SK-N-SH (cell line): ENCODE results near the gene KIF1A. TPM values are rescaled to one million over a fixed set of nuclear protein-coding genes. Genes with fewer than 3 reads are reported as not detected.

Source experiments
- CTCF ChIA-PET: fragments of 300-600, 350-600 bp; formaldehyde crosslinking; extraction: SDS; loops from one replicate; lab custom pipeline; 2021; lab: Yijun Ruan, JAX
- POLR2A ChIA-PET: fragments of 350-600 bp; sonication (Branson Sonifier 250); formaldehyde crosslinking; extraction: SDS; loops from one replicate; lab custom pipeline; 2020; ENCODE audit warnings: antibody characterized with exemption, inconsistent platforms; lab: Yijun Ruan, JAX
- DNase-seq: peaks from one replicate; pipeline ENCODE4 v3.0.0; 2012
- H2AFZ ChIP-seq: fragments of 200-600 bp; sonication (generic); 2 replicates; pipeline ENCODE4 v1.8.1; 2016; ENCODE audit warnings: antibody characterized with exemption, mild to moderate bottlenecking, low read depth
- H3F3A ChIP-seq: fragments of 200-600 bp; sonication (generic); replicated peaks from 2 replicates; pipeline ENCODE3; 2016; ENCODE audit warnings: antibody characterized with exemption, mild to moderate bottlenecking; ENCODE audit not compliant: insufficient read depth
- H3K27ac ChIP-seq, 2 experiments: fragments of 200-500 bp in 1 of 2; fragments of 200-600 bp in 1 of 2; sonication (Bioruptor generic) in 1 of 2; sonication (generic), shearing (Covaris generic) in 1 of 2; 2 replicates each; pipeline versions ENCODE4 v1.5.1 to v1.6.1; 2014 to 2016; ENCODE audit warnings: low read depth in 2 of 2, inconsistent platforms in 1 of 2, low read length in 1 of 2, mild to moderate bottlenecking in 1 of 2, mixed read lengths in 1 of 2
- H3K27me3 ChIP-seq: fragments of 200-600 bp; sonication (generic), shearing (Covaris generic); 2 replicates; pipeline ENCODE4 v1.6.1; 2016; ENCODE audit warnings: mixed run types; ENCODE audit not compliant: insufficient read depth
- H3K36me3 ChIP-seq, 2 experiments: fragments of 200-500 bp in 1 of 2; fragments of 200-600 bp in 1 of 2; sonication (Bioruptor generic) in 1 of 2; sonication (generic) in 1 of 2; replicated peaks in 1 of 2; 2 replicates each; pipeline versions ENCODE3 to v1.5.1; 2014 to 2016; ENCODE audit warnings: low read length in 1 of 2, mild to moderate bottlenecking in 1 of 2; ENCODE audit not compliant: insufficient read depth in 2 of 2, control insufficient read depth in 1 of 2
- H3K4me1 ChIP-seq, 2 experiments: fragments of 200-500 bp in 1 of 2; fragments of 200-600 bp in 1 of 2; sonication (Bioruptor generic) in 1 of 2; sonication (generic), shearing (Covaris generic) in 1 of 2; 2 replicates each; pipeline versions ENCODE4 v1.5.1 to v1.6.1; 2014 to 2016; ENCODE audit warnings: low read depth in 1 of 2, low read length in 1 of 2, mixed run types in 1 of 2; ENCODE audit not compliant: insufficient read depth in 2 of 2, control insufficient read depth in 1 of 2
- H3K4me2 ChIP-seq: fragments of 200-600 bp; sonication (generic), shearing (Covaris generic); 2 replicates; pipeline ENCODE4 v1.6.1; 2017; ENCODE audit warnings: mixed run types
- H3K4me3 ChIP-seq, 2 experiments: fragments of 200-500 bp in 1 of 2; fragments of 200-600 bp in 1 of 2; sonication (Bioruptor generic) in 1 of 2; sonication (generic), shearing (Covaris generic) in 1 of 2; 2 replicates each; pipeline versions ENCODE4 v1.5.1 to v1.8.1; 2014 to 2016; ENCODE audit warnings: low read depth in 2 of 2, inconsistent platforms in 1 of 2, low read length in 1 of 2, mild to moderate bottlenecking in 1 of 2, mixed read lengths in 1 of 2, moderate library complexity in 1 of 2
- H3K79me2 ChIP-seq: fragments of 200-600 bp; sonication (generic); 2 replicates; pipeline ENCODE4 v1.8.1; 2017; ENCODE audit warnings: mild to moderate bottlenecking; ENCODE audit not compliant: insufficient read depth
- H3K9ac ChIP-seq: fragments of 200-600 bp; sonication (generic); 2 replicates; pipeline ENCODE4 v1.6.1; 2017; ENCODE audit warnings: mixed run types
- H3K9me2 ChIP-seq: fragments of 200-600 bp; sonication (generic); 2 replicates; pipeline ENCODE4 v1.6.1; 2017; ENCODE audit warnings: mixed run types
- H3K9me3 ChIP-seq: fragments of 200-600 bp; sonication (generic); 2 replicates; pipeline ENCODE4 v1.6.1; 2017; ENCODE audit warnings: mixed run types, mild to moderate bottlenecking, moderate library complexity
- H4K20me1 ChIP-seq: fragments of 200-600 bp; sonication (generic); 2 replicates; pipeline ENCODE4 v1.6.1; 2017; ENCODE audit warnings: mild to moderate bottlenecking, mixed run types; ENCODE audit not compliant: insufficient read depth
- CTCF ChIP-seq: fragments of 200-600 bp; sonication (generic); IDR thresholded peaks from 2 replicates; pipeline ENCODE4 v1.6.1; 2017; ENCODE audit warnings: antibody characterized with exemption, mild to moderate bottlenecking, moderate library complexity
- EP300 ChIP-seq, 2 experiments: IDR thresholded peaks; 2 replicates each; pipeline versions ENCODE4 v1.4.0 to v1.6.1; 2012; ENCODE audit warnings: borderline replicate concordance in 1 of 2, low read depth in 1 of 2, low read length in 1 of 2
- RAD21 ChIP-seq: IDR thresholded peaks from 2 replicates; pipeline ENCODE4 v1.6.1; 2012; ENCODE audit warnings: mild to moderate bottlenecking, low read length
- REST ChIP-seq: IDR thresholded peaks from 2 replicates; pipeline ENCODE4 v1.6.1; 2012; ENCODE audit warnings: mild to moderate bottlenecking, low read depth, low read length, moderate library complexity
- SMC3 ChIP-seq: IDR thresholded peaks from 2 replicates; pipeline ENCODE4 v1.6.1; 2012; ENCODE audit warnings: low read depth, low read length, improper control_type of control experiment
- USF2 ChIP-seq: fragments of 150-350 bp; IDR thresholded peaks from 2 replicates; pipeline ENCODE4 v1.6.1; 2017; ENCODE audit warnings: antibody characterized with exemption, low read length, low read depth, borderline replicate concordance
- WGBS: methylation state at CpG from one replicate; pipeline ENCODE4 v1.1.6; 2017; ENCODE audit warnings: low lambda C conversion rate; 5-methylcytosine and 5-hydroxymethylcytosine counted together
- polyA plus RNA-seq, 3 experiments: library from polyadenylated mRNA; depleted of rRNA; stranded (reverse); fragments of >200 nt; gene quantifications; 2 replicates each; pipeline ENCODE4 v1.2.3, GENCODE V29; 2012

The KIF1A gene
- polyA plus RNA-seq, 1 of the 3 experiments (the other 2 are of a cell fraction), result 0.21 TPM

GRCh38 chr2:240840435-240841060, 20.5 kb upstream of the KIF1A start:
- Histone ChIP-seq H3K4me3 (no peak overlapping the region), H4K20me1 (no peaks in the 10 kb centered on the region), H3K36me3 (no peaks in the 10 kb centered on the region), H3K27ac (no peak overlapping the region), H3K9ac (no peak overlapping the region), H3K27me3 (no peaks in the 10 kb centered on the region; the same call in 1 of the 2 replicates), H3K4me1 (peaks cover 0 to 19% of the 10 kb centered on the region in 2 experiments; a peak in 1 of 4 replicates), H3K4me2 (no peak overlapping the region), H3K9me3 (no peaks in the 10 kb centered on the region), H3K79me2 (no peaks in the 10 kb centered on the region), H3F3A (no peaks in the 10 kb centered on the region), H3K9me2 (no peaks in the 10 kb centered on the region), H2AFZ (no peak overlapping the region)
- TF ChIP-seq USF2 (no peak), CTCF (peak; percentile 63), RAD21 (peak; percentile 85), REST (peak; percentile 91), SMC3 (peak; percentile 88), EP300 (IDR thresholded peaks at IDR 0.05; ENCODE audit: borderline replicate concordance in 1 of 2, low read depth in 1 of 2, low read length in 1 of 2) (no peak)
- ChIA-PET POLR2A (interaction anchor here (0.9 to 1.5 kb wide), 4 partner anchors 21 to 254 kb away, joined by 3 to 10 read pairs (median 4); partner anchors contain the start of genes CAPN10 and KIF1A), CTCF (interaction anchor here (0.6 to 5.4 kb wide), 73 partner anchors 9 to 825 kb away, joined by 3 to 71 read pairs (median 4); partner anchors contain the start of genes AGXT, KIF1A and RNPEPL1)
- WGBS, result 0% methylated on average over 3 of the region's 9 CpGs
- peak; percentile 96 for DNase-seq
